Loucy (cell line): Measurements from ENCODE around the gene MSH2.

Experiments
- CTCF ChIP-seq: fragments of 200-600 bp; sonication (generic); conservative IDR thresholded peaks from 2 replicates; pipeline ENCODE4 v1.5.1; 2014; ENCODE audit warnings: mild to moderate bottlenecking, antibody characterized with exemption, low read length
- EZH2phosphoT487 ChIP-seq: fragments of 200-600 bp; IDR thresholded peaks from 2 replicates; pipeline ENCODE4 v1.6.1; 2018; ENCODE audit warnings: antibody characterized with exemption, mild to moderate bottlenecking, moderate library complexity, borderline replicate concordance

GRCh38 chr2:47373747-47374146 is 29.2 kb upstream of the MSH2 start:
- TF ChIP-seq CTCF (0 out of 2 replicates have a peak, but pooled peaks have one; percentile 26), EZH2phosphoT487 (no peak)
